ENCODE measurements around the gene MAGI2.

The MAGI2 gene

DNA sequence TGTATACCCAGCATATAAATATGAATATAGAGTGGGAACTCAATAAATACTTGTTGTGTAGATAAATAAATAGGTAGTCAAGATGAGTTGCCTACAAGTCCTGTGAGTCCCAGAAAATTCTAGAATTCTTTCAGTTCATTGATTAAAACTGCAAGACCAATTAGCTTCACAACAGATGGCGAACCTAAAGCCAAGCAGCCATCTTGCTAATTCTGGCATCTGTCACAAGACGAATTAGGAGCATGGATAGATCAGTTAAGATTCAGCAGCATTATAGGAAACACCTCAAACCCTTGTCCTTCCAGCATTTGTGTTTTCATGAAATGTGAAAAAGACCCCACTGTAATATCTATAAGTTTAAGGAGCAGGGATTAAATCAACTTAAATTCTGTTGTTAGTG, 552.7 kb downstream of the MAGI2 start:
- peak; percentile 59 to 91 for DNase-seq

GRCh38 chr7:78895393-78895792, 558.1 kb downstream of the MAGI2 start:
- no peak for DNase-seq

DNA sequence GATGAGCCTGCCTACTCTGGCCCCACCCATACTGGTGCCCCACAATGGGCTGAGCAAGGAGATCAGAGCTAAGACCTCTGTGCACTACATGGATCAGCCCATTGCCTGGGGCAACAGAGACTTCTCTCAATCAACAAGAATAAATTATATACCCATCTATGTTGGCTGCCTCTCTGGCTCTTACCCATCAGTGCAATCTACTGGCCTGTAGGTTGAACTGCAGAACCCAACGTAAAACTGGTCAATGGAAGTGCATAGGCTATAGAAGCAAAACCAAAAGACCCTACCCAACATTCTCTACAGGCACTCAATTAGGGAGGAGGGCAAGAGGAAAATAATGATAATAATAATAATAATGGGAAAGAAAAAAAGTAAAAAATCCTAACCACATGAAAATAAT, 574.3 kb downstream of the MAGI2 start:
- no peak for DNase-seq

DNA sequence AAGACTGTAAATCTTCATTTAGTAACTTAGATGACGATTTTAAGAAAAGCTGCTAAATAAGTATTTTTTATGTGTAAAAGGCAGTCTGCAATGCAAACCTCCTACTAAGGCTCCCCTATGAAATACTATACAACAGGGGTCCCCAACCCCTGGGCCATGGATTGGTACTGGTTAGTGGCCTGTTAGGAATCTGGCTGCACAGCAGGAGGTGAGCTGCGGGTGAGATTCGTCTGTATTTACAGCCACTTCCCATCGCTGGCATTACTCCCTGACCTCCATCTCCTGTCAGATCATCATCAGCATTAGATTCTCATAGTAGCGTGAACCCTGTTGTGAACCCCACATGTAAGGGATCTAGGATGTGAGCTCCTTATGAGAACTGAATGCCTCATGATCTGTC, 580.4 kb downstream of the MAGI2 start:
- no peak for DNase-seq

GRCh38 chr7:78864339-78864738, 589.1 kb downstream of the MAGI2 start:
- DNase-seq, result no peak

- DNase-seq, result no peak
Measured at GRCh38 chr7:78863281-78863680, 590.2 kb downstream of the MAGI2 start.

- no peak for DNase-seq
Measured at GRCh38 chr7:78862411-78862900, 591.0 kb downstream of the MAGI2 start.

GRCh38 chr7:78852951-78853350, 600.5 kb downstream of the MAGI2 start:
- DNase-seq, result no peak

DNA sequence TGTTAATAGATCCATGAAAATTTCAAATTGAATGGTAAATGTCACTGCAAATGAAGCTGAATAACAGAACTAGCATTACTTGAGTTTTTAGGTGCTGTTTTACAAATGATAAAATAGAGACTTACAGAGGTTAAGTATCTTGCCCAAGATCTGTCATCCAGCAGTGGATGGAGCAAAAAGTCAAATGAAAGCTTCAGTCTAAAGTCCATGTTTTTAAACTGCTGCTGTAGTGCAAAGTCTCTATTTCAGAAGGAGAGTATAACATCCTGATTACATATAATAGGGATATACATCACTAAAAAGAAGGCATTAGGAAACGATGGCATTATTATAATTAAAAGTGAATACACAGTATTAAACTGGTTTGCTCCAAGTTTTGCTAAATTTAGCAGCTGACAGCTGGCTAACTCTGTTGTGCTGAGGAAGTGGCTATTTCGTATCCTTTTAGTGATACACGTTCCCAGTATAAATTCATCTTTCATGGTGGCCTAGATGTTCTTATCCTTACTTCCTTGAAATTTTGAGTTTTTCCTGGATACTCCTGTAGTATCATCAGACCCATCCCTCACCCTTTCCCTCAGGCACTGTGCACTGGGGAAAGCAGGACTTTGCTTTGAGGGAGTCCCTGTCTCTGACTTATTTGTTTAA, 603.2 kb downstream of the MAGI2 start:
- no peak for DNase-seq

DNA sequence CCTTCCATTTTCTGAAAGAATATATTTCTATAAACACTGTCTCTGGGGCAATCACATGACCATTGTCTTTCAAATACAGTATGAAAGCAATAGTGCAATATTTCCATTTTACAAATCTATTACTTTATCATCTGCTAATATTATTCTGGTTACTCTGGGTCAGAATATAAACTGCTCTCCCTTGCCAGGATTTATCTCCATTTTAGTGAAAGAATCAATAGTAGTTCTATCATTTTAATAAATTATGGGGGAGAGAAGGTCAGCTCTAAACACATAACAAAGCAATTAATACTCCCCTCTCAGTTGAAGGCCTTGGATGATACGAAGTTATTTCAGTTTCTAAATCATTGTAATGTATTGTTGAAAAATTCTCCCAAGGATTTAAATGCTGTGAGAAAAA, 608.3 kb downstream of the MAGI2 start:
- no peak for DNase-seq

DNA sequence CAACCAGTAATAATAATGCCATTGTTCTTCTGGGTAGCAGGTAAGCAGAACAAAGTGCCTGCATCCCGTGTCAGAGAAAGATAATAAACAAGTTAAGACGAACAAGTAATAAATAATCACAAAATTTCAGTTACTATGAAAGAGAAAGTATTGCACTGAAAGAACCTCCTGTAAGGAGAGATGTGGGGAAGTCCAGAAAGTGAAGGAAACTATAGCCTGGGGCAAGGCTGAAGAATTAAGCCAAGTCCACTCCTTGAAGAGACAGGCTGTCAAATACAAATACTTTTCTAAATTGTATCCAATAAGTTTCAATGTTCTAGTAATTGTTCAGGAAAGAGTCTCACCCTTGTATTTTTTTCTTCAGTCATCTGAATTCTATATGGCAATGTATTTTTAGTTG, 611.4 kb downstream of the MAGI2 start:
- DNase-seq, result no peak

GRCh38 chr7:78835897-78836296, 617.6 kb downstream of the MAGI2 start:
- DNase-seq, result no peak

DNA sequence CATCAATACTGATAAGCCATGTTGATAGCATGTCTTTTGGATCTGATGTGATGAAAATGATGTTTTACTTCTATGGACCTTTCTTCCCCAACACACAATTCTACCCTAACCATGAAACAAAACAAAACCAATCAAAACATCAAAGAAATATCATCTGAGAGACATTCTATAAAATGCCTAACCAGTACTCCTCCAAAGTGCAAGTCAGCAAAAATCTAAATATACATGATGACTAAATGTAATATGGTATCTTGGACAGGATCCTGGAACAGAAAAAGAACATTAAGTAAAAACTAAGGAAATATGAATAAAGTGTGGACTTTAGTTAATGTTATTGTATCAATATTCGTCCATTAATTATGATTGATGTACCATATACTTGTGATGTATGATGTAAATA, 625.1 kb downstream of the MAGI2 start:
- DNase-seq, result no peak

- DNase-seq, result no peak
Measured at GRCh38 chr7:78803501-78804127, 649.9 kb downstream of the MAGI2 start.

DNA sequence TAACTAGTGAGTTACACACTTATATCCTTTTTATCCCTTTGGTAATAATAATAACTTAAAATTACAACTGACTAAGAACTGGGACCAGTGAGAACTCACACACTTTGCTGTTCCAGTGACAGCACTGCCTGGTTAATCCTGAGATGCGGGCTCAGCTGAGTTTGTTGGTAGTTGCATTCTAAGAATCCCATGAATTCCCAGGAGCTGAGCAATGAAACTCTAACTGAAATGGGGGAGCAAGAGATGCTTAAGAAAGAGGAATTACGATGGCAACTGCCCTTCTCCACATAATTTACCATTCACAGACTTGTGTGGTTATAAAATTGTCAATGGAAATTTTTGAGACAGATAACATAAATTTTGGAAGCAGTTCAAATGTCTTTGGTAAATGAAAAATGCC, 659.4 kb downstream of the MAGI2 start:
- DNase-seq, result no peak

GRCh38 chr7:78792624-78793023, 660.8 kb downstream of the MAGI2 start:
- DNase-seq, result no peak

- DNase-seq, result no peak
Measured at GRCh38 chr7:78792006-78792405, 661.5 kb downstream of the MAGI2 start.

DNA sequence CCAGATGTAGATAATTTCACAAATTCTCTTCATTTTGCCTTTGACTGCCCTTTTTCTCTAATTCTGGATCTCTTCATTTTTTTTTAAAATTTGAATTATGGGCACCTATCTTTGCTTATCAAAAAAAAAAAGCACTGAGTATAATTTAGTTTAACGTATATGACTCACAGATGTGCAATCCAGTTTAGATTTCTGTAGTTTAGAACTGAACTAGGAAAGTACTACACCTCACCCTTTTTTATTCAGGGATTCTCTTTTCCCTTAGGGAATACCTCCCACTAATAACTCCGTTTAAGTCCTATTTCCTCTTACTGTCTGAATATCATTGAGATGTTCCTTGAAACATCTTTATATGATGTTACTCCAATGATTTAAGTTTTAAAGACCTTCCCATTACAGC, 665.0 kb downstream of the MAGI2 start:
- no peak for DNase-seq

GRCh38 chr7:78787854-78788253, 665.6 kb downstream of the MAGI2 start:
- no peak for DNase-seq

DNA sequence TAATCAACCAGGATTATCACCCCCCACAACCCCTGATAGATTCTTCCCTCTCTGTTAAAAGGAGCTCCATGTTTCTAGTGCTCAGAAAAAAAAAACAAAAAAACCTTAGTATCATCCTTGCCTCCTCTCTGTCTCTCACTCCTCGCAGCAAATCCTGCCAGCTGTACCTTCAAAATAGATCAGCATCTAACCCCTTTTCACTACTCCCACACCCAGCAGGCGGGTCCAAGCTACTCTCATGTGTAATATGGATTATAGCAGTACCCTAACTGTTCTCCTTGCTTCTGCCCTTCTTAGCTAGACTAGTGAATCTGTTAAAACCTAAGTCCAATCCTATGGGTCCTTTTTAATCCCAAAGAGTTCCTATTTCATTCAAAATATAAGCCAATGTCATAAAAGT, 667.4 kb downstream of the MAGI2 start:
- DNase-seq, result no peak

DNA sequence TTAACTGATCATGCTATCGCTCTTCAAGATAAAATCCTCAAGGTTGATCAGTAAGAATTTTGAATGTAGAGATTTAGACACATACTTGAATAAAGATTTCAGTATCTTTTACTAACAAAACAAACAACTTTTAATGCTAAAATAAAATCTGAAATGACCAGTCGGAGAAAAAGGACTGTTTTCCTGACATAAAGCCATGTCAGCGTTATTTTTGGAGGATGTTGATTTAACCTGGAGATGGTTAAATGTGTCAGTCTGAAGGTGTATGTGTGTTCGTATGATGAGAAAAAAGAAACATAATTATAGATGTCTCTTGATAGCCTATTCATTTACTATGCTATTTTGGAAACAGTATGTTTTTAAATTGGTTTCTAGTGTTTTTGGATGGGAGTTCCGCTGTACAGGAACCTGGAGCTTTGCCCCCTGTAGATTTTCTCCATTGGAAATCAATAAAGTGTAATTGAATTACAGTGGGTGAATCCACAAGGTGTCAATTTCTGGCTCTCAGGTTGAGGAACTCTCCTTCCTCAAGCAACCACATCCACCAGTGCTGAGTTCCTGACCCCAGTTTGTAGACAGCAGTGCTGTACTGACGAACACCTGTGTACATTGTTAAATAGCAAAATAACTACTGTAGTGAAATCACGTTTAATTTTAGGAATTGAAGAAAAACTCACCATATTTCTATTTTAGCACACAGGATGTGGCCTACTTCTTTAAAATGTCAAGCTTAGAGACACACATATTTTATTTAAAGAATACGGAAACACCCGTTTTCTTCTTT, 670.1 kb downstream of the MAGI2 start:
- DNase-seq, result no peak

DNA sequence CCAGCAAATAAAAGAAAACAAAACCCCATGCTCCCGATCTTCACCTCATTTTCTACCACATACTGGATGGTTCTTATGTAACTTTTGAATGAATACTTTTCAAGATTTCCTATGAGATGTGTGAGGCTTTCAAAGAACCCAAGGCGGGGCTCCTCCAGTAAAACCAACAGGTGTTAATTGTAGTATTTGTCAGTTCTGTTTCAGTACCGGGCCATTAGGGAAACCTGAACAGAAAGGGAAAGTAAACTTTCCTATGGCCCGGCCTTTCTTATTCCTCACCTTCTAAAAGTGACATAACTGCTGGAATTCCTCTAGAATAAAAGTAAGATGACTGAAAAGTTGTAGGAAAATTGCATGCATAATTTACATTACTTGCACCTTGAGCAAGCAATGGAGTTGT, 672.9 kb downstream of the MAGI2 start:
- no peak for DNase-seq

GRCh38 chr7:78779788-78780187, 673.7 kb downstream of the MAGI2 start:
- DNase-seq, result peak; percentile 1 to 25

DNA sequence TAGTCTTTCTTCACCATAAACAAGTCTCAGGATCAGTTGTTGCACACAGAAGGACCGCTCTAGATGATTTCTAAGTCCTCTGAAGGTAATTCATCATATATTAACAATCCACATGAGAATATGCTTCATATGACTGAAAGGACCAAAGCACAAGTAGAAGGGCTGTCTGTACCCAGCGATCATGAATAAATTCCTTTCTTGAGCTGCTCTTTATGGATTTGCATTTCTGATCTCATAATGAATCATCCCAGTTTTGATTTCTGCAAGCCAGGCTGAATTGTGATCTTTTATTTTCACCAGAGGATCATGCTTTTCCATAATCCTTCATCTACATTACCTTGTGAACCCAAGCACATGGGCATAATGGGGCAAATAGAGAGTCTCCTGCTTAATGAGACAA, 675.6 kb downstream of the MAGI2 start:
- no peak for DNase-seq

Data from NCI-H524 (cell line).